ENCODE results near the gene MON1B. TPM values are rescaled to one million over a fixed set of nuclear protein-coding genes. Genes with fewer than 3 reads are reported as not detected.

Gene MON1B
- total RNA-seq, 1 donor from 2014 or later, result 5.0 TPM

DNA sequence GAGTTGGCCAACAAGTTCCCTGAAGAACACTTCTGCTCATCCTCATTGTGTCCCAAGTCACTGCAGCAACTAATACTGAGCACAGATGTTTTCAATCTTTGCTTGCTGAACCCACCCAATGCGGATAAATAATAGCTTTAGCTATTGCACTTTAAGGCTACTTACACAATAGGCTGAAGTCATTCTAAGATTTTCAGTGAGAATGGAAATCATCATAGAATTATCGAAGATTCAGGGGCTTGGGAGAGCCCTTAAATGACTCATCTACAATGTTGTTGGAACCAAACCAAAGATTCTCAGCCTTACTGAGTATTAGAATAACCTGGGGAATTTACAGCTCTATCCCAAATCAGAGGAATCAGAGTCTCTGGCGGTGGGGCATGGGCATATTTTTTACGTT lies 59.4 kb downstream of the MON1B start:
- no peak for DNase-seq

Other genes starting within 250 kb of the MON1B start
- gene SYCE1L, start 8.2 kb downstream of the MON1B start, total RNA-seq, result 1.2 TPM
- gene ADAMTS18, start 243.8 kb downstream of the MON1B start, total RNA-seq, result 9.2 TPM